NT2/D1 (cell line): ENCODE measurements around the gene SMG6.

Source experiments
- SUZ12 ChIP-seq: IDR thresholded peaks from 2 replicates; pipeline ENCODE4 v1.6.1; 2011; ENCODE audit not compliant: insufficient read length, insufficient read depth; ENCODE audit errors: extremely low read depth
- YY1 ChIP-seq: IDR thresholded peaks from 2 replicates; pipeline ENCODE4 v1.6.1; 2011; ENCODE audit not compliant: insufficient read length, insufficient read depth
- ZNF274 ChIP-seq: IDR thresholded peaks from 2 replicates; pipeline ENCODE4 v1.6.1; 2011; ENCODE audit warnings: mild to moderate bottlenecking, low read depth, low read length

- TF ChIP-seq YY1 (no peak), ZNF274 (no peak), SUZ12 (no peak)
Measured at GRCh38 chr17:2184993-2185931, 118.3 kb downstream of the SMG6 start.
